ENCODE results near the gene TWIST2. TPM values are rescaled to one million over a fixed set of nuclear protein-coding genes. Genes with fewer than 3 reads are reported as not detected.

Gene TWIST2
- polyA plus RNA-seq, 1 donor from 2014 or later = not detected

DNA sequence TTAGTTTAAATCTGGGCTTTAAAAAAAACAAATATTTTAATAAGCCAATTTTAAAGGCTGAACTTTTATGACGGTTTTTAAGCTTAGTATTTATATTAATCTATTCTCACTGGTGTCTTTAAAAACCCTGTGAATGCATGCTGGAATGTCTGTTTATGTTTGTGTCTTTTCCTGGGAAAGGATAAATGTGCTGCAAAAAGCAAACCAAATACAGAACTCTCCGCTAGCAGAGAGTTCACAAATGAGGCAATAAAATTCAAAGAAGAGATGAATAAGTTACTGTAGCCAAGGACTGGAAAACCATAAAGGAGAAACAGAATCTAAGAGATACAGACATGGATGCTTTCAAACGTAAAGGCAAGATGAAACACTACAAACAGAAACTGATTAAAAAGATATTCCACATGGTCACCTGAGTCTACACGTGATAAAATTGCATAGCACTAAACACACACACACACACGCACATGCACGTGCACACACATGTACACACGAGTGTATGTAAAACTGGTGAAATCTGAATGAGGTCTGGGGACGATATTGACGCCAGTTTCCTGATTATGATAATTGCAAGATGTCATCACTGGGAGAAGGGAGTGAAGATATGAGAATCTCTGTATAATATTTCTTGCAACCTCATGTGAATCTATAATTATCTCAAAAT lies 4.5 kb downstream of the TWIST2 start:
- TF ChIP-seq EP300 (conservative IDR thresholded peaks at IDR 0.05; ENCODE audit: poor library complexity, severe bottlenecking) (no peak), POLR2AphosphoS5 (IDR thresholded peaks at IDR 0.05) (no peak), TAF1 (IDR thresholded peaks at IDR 0.05; ENCODE audit: low read depth) (no peak), RAD21 (conservative IDR thresholded peaks at IDR 0.05) (no peak), MXI1 (conservative IDR thresholded peaks at IDR 0.05; ENCODE audit: poor library complexity, severe bottlenecking) (no peak), CTCF (IDR thresholded peaks at IDR 0.05; ENCODE audit: poor library complexity, severe bottlenecking) (no peak), EZH2 (IDR thresholded peaks at IDR 0.05; ENCODE audit: borderline replicate concordance, insufficient read depth, low read length, poor library complexity, severe bottlenecking) (no peak), SMC3 (conservative IDR thresholded peaks at IDR 0.05; ENCODE audit: poor library complexity) (no peak)
- TF ChIP-seq, protein P1, sequence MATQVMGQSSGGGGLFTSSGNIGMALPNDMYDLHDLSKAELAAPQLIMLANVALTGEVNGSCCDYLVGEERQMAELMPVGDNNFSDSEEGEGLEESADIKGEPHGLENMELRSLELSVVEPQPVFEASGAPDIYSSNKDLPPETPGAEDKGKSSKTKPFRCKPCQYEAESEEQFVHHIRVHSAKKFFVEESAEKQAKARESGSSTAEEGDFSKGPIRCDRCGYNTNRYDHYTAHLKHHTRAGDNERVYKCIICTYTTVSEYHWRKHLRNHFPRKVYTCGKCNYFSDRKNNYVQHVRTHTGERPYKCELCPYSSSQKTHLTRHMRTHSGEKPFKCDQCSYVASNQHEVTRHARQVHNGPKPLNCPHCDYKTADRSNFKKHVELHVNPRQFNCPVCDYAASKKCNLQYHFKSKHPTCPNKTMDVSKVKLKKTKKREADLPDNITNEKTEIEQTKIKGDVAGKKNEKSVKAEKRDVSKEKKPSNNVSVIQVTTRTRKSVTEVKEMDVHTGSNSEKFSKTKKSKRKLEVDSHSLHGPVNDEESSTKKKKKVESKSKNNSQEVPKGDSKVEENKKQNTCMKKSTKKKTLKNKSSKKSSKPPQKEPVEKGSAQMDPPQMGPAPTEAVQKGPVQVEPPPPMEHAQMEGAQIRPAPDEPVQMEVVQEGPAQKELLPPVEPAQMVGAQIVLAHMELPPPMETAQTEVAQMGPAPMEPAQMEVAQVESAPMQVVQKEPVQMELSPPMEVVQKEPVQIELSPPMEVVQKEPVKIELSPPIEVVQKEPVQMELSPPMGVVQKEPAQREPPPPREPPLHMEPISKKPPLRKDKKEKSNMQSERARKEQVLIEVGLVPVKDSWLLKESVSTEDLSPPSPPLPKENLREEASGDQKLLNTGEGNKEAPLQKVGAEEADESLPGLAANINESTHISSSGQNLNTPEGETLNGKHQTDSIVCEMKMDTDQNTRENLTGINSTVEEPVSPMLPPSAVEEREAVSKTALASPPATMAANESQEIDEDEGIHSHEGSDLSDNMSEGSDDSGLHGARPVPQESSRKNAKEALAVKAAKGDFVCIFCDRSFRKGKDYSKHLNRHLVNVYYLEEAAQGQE (IDR thresholded peaks at IDR 0.05; ENCODE audit: borderline replicate concordance) = no peak
- Histone ChIP-seq H3F3A (ENCODE audit: insufficient read depth, low read length, poor library complexity, severe bottlenecking) (no peaks in the 10 kb centered on the region), H3K27me3 (ENCODE audit: insufficient read depth, low read depth, low read length) (peaks cover 49% of the 10 kb centered on the region), H3K9me3 (ENCODE audit: low read length) (no peaks in the 10 kb centered on the region), H3K9ac (ENCODE audit: low read length) (no peak overlapping the region), H3K9me2 (ENCODE audit: insufficient read depth, low read length) (no peaks in the 10 kb centered on the region), H3K4me2 (ENCODE audit: low read length) (no peak overlapping the region), H3K4me3 (ENCODE audit: low read length) (no peak overlapping the region), H3K79me2 (replicated peaks; ENCODE audit: insufficient read depth, low read length) (no peaks in the 10 kb centered on the region), H4K20me1 (ENCODE audit: insufficient read depth) (no peaks in the 10 kb centered on the region), H2AFZ (ENCODE audit: low read depth, low read length) (no peak overlapping the region), H3K36me3 (ENCODE audit: insufficient read depth, low read length) (no peaks in the 10 kb centered on the region), H3K27ac (ENCODE audit: low read length) (no peak overlapping the region)

DNA sequence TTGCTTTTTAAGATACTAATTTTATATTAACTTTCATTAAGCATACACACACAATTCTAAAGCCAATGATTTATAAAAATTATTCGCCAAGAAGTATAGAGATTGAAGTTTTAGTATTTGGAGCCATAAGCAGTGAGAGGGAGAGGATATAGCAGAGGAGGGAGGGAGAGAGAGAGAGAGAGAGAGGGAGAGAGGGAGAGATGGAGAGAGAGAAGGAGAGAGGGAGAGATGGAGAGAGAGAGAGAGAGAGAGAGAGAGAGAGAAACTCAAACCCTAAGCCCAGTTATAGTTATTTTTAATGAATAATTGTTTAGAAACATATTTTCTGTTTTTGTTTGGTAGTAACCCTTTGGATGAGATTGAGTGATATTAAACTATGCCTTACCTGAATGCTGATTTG lies 5.3 kb downstream of the TWIST2 start:
- Histone ChIP-seq H3F3A (ENCODE audit: insufficient read depth, low read length, poor library complexity, severe bottlenecking) (no peaks in the 10 kb centered on the region), H3K36me3 (ENCODE audit: insufficient read depth, low read length) (no peaks in the 10 kb centered on the region), H3K9ac (ENCODE audit: low read length) (no peak overlapping the region), H3K9me2 (ENCODE audit: insufficient read depth, low read length) (no peaks in the 10 kb centered on the region), H3K27ac (ENCODE audit: low read length) (no peak overlapping the region), H4K20me1 (ENCODE audit: insufficient read depth) (no peaks in the 10 kb centered on the region), H3K79me2 (replicated peaks; ENCODE audit: insufficient read depth, low read length) (no peaks in the 10 kb centered on the region), H3K4me2 (ENCODE audit: low read length) (no peak overlapping the region), H3K9me3 (ENCODE audit: low read length) (no peaks in the 10 kb centered on the region), H3K27me3 (ENCODE audit: insufficient read depth, low read depth, low read length) (peaks cover 40% of the 10 kb centered on the region), H3K4me3 (ENCODE audit: low read length) (no peak overlapping the region), H2AFZ (ENCODE audit: low read depth, low read length) (no peak overlapping the region)
- TF ChIP-seq, protein P1 (IDR thresholded peaks at IDR 0.05; ENCODE audit: borderline replicate concordance) = no peak
- TF ChIP-seq RAD21 (conservative IDR thresholded peaks at IDR 0.05) (no peak), TAF1 (IDR thresholded peaks at IDR 0.05; ENCODE audit: low read depth) (no peak), MXI1 (conservative IDR thresholded peaks at IDR 0.05; ENCODE audit: poor library complexity, severe bottlenecking) (no peak), CTCF (IDR thresholded peaks at IDR 0.05; ENCODE audit: poor library complexity, severe bottlenecking) (no peak), EZH2 (IDR thresholded peaks at IDR 0.05; ENCODE audit: borderline replicate concordance, insufficient read depth, low read length, poor library complexity, severe bottlenecking) (no peak), SMC3 (conservative IDR thresholded peaks at IDR 0.05; ENCODE audit: poor library complexity) (no peak), POLR2AphosphoS5 (IDR thresholded peaks at IDR 0.05) (no peak), EP300 (conservative IDR thresholded peaks at IDR 0.05; ENCODE audit: poor library complexity, severe bottlenecking) (no peak)

Data from neural cell (in vitro differentiated cells).